KOPT-K1 (cell line): ENCODE results near the gene SHC3.

Experiments used
- H3K27ac ChIP-seq: fragments of 200-600 bp; sonication (generic); 2 replicates; pipeline ENCODE4 v1.5.1; 2016; ENCODE audit warnings: antibody characterized with exemption, mild to moderate bottlenecking, low read depth, low read length; ENCODE audit not compliant: poor library complexity, severe bottlenecking
- H3K36me3 ChIP-seq: fragments of 200-600 bp; sonication (generic); 2 replicates; pipeline ENCODE4 v1.5.1; 2017; ENCODE audit warnings: antibody characterized with exemption, mild to moderate bottlenecking, low read length, moderate library complexity; ENCODE audit not compliant: insufficient read depth
- H3K9me3 ChIP-seq: fragments of 200-600 bp; sonication (generic); 2 replicates; pipeline ENCODE4 v1.5.1; 2017; ENCODE audit warnings: antibody characterized with exemption, low read length, mild to moderate bottlenecking; ENCODE audit not compliant: insufficient read depth, poor library complexity, severe bottlenecking

Gene SHC3

DNA sequence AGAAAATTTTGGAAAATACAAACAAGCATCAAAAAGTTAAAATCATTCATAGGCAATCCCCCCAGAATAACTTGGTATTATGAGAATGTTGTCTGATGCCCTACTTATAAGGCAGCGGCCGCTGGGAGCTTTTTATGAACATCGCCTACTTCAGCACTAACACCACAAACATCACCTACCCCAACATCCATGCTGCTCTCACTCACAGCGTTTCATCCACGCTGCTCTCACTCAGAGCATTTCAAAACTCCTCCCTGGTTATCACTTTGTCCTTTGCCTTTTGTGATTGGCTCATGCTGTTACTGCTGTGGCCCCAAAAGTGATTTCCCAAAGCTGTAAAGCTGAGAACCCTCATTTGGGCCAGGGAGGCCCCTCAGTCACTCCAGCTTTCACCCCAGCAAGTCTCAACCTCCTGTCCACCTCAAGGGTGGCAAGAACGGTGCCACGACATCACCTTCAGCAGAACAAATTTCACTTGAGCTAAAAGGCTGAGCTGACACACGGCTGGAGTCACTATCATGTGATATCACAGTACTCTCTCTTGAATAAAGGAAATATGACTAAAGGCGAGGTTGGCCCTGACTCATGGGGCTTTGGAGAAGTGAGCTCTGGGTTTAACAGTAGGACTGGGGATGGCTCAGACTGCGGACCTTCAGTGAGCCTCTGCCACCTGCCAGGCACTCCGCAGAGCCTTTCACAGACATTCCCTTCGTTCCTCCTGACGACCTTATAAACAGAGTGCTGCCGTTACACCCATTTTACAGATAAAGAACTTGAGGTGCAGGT lies 25.2 kb downstream of the SHC3 start:
- H3K9me3 ChIP-seq = no peaks in the 10 kb centered on the region
- no peak overlapping the region for H3K27ac ChIP-seq
- no peaks in the 10 kb centered on the region for H3K36me3 ChIP-seq

DNA sequence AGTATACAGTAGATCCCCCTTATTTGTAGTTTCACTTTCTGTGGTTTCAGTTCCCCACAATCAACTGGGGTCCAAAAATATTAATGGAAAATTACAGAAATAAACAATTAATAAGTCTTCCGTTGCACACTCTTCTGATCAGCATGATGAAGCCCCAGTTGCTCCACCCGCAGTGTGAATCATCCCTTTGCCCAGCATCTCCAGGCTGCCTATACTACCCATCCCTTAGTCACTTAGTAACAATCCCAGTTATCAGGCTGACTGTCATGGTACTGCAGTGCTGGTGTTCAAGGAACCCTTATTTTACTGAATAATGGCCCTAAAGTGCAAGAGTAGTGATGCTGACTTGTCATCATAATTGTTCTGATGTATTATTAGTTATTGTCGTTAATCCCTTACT lies 28.9 kb downstream of the SHC3 start:
- Histone ChIP-seq H3K27ac (no peak overlapping the region), H3K9me3 (no peaks in the 10 kb centered on the region)

DNA sequence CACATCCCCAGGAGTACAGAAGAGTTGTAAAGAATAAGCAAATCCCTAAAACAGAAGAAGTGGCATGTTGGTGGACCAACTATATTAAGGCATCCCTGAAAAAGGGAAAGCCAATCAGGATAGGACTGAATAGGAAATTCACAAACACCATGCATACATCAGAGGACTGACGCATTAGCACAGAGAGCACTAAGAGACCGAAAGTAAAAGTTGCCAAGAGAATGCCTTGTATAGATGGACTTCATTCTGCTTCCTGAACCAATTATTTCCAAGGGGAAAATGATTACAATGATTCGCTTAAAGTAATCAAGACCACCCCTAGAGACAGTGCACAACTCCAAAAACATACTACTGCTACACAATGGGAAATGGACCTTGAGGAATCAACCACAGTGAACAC lies 33.5 kb downstream of the SHC3 start:
- no peaks in the 10 kb centered on the region for H3K9me3 ChIP-seq
- H3K36me3 ChIP-seq = no peaks in the 10 kb centered on the region
- no peak overlapping the region for H3K27ac ChIP-seq

More for the DNA sequence above, 28.9 kb downstream of the SHC3 start:
- H3K36me3 ChIP-seq = no peaks in the 10 kb centered on the region

DNA sequence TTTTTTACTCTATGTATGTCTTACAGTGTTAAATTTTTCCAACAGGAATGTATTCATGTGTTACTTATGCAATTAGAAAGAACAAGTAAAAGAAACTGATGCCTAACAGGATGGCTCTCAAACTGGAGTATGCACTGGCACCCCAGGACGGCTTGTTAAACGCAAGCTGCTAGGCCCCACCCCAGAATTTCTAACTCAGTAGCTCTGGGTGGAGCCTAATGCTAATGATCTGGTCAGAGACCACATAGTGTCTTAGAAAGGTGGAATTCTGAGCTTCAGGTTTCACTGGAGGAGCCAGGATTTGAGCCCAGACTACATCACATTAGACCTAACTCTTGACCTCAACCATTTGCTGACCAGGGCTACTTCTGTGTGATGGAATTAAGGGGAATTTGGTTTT lies 34.4 kb downstream of the SHC3 start:
- Histone ChIP-seq H3K27ac (no peak overlapping the region), H3K9me3 (no peaks in the 10 kb centered on the region), H3K36me3 (no peaks in the 10 kb centered on the region)

DNA sequence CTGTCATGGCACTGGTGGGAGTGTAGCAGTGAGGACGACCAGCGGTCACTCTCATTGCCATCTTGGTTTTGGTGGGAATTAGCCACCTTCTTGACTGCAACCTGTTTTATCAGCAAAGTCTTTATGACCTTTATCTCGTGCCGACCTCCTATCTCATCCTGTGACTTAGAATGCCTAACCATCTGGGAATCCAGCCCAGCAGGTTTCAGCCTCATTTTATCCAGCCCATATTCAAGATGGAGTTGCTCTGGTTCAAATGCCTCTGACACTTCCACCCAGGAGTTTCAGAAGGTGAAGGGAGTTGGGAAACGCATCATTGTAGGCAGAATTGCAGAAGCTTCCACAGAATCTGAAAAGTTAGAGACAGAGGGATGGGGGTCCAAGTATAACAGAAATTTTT lies 35.4 kb downstream of the SHC3 start:
- Histone ChIP-seq H3K36me3 (no peaks in the 10 kb centered on the region), H3K27ac (no peak overlapping the region), H3K9me3 (no peaks in the 10 kb centered on the region)

DNA sequence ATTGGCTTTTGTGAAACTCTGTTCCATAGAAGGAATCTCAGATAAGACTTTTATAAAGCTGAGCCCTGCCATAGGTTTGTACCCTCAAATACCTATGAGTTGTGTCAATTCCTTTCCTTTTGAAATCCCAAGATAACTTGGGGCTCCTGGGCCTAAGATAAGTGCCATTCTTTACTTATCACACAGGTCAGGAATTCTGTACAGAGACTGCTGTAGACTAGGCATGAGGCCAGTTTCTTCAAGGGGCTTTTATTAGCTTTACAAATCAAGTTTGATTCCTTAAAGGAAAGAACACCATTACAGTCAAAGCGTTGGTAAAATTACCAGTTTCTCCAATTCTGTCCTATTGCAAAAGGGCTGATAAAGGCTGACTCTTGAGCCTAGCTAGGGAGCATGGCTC lies 39.2 kb downstream of the SHC3 start:
- Histone ChIP-seq H3K9me3 (peaks cover 14% of the 10 kb centered on the region), H3K36me3 (no peaks in the 10 kb centered on the region), H3K27ac (no peak overlapping the region)

DNA sequence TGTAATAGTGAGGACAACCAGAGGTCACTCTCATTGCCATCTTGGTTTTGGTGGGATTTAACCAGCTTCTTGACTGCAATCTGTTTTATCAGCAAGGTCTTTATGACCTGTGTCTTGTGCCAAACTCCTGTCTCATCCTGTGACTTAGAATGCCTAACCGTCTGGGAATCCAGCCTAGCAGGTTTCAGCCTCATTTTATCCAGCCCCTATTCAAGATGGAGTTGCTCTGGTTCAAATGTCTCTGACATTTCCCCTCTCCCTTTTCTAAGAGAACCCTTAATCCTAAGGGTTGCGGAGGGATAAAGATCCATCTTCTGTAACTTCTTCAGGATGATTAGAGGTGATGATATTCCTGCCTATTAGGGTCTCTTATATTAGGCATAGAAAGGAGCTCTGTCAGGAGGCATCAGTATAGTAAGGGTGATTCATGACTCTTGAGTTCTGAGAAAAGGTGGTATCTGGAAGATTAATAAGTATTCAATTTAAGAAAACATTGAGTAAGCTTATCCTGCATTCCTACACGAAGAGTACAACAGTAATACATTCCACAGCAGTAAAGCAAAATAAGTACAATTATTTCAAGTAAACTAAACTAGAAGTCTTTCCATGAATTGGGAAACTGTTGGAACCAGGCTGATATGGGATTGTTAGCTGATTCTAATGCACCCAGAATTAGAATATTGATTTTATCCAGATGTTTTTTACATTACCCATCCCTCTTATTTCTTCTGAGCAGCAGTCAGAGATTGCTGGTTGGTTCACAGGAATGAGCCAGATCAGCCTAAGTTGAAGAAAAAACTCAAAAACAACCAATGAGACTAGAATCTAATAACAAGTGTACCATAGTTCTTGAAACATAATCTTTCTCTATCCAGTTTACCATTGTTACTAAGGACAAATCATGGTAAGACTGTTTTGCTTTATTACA lies 39.9 kb downstream of the SHC3 start:
- Histone ChIP-seq H3K27ac (no peak overlapping the region), H3K9me3 (peaks cover 19% of the 10 kb centered on the region), H3K36me3 (no peaks in the 10 kb centered on the region)

GRCh38 chr9:89137542-89138462 lies 40.8 kb downstream of the SHC3 start:
- no peaks in the 10 kb centered on the region for H3K36me3 ChIP-seq
- H3K9me3 ChIP-seq = peaks cover 19% of the 10 kb centered on the region
- no peak overlapping the region for H3K27ac ChIP-seq

DNA sequence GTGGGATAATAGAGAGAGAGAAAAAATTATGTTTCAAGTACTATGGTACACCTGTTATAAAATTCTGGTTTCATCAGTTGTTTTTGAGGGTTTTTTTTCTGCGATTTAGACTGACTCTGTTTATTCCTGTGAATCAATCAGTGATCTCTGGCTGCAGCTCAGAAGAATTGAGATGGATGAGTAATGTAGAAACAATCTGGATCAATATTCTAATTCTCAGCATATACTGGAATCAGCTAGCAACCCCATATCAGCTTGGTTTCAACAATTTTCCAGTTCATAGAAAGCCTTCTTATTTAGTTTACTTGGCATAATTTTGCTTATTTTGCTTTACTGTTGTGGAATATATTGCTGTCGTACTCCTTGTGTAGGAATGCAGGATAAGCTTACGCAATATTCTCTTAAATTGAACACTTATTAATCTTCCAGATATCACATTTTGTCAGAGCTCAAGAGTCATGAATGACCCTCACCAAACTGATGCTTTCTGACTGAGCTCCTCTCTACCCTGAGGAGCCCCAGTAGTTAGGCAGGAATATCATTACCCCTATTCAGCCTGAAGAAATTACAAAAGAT lies 42.9 kb downstream of the SHC3 start:
- Histone ChIP-seq H3K36me3 (no peaks in the 10 kb centered on the region), H3K9me3 (peaks cover 19% of the 10 kb centered on the region), H3K27ac (no peak overlapping the region)

- Histone ChIP-seq H3K36me3 (no peaks in the 10 kb centered on the region), H3K9me3 (peaks cover 19% of the 10 kb centered on the region), H3K27ac (no peak overlapping the region)
Observed at GRCh38 chr9:89134709-89135108, 43.9 kb downstream of the SHC3 start.

- H3K9me3 ChIP-seq = peaks cover 8% of the 10 kb centered on the region
- no peaks in the 10 kb centered on the region for H3K36me3 ChIP-seq
- H3K27ac ChIP-seq = no peak overlapping the region
Observed at GRCh38 chr9:89122949-89123348, 55.7 kb downstream of the SHC3 start.

GRCh38 chr9:89120704-89121103 lies 57.9 kb downstream of the SHC3 start:
- no peak overlapping the region for H3K27ac ChIP-seq
- H3K36me3 ChIP-seq = no peaks in the 10 kb centered on the region
- no peaks in the 10 kb centered on the region for H3K9me3 ChIP-seq

GRCh38 chr9:89116805-89117192 lies 61.8 kb downstream of the SHC3 start:
- Histone ChIP-seq H3K9me3 (no peaks in the 10 kb centered on the region), H3K27ac (no peak overlapping the region), H3K36me3 (no peaks in the 10 kb centered on the region)

GRCh38 chr9:89116064-89116804 lies 62.4 kb downstream of the SHC3 start:
- H3K27ac ChIP-seq = no peak overlapping the region
- H3K36me3 ChIP-seq = no peaks in the 10 kb centered on the region
- no peaks in the 10 kb centered on the region for H3K9me3 ChIP-seq
